GM18520 (cell line): ENCODE data around the gene PRM3.

Experiments used
- ATAC-seq: cut with Tn5 transposase; IDR thresholded peaks from one replicate; pipeline ENCODE4 v1.9.1; 2021; ENCODE audit not compliant: unreplicated experiment

PRM3 gene, protein sequence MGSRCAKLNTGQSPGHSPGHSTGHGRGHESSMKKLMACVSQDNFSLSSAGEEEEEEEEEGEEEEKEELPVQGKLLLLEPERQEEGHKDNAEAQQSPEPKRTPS

GRCh38 chr16:11272921-11273720 is at the start of gene PRM3:
TSS of gene PRM3 (minus strand) at chr16:11273629. CDS start at chr16:11273595, 34 bp downstream.
- ATAC-seq = no peak

- no peak for ATAC-seq
Observed at GRCh38 chr16:11322823-11323222, 49.4 kb upstream of the PRM3 start.

DNA sequence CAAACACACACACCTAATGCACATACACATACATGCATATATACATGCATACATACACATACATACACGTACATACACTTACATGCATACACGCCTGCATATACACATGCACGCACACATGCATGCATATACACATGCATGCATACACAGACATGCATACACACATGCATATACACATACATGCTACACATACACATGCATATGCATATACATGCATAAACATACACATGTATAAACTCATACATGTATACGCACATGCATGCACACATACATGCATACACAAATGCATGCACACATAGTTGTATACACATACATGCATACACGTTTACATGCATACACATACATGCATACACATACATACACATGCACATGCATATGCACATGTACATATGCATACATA is 48.2 kb upstream of the PRM3 start:
- ATAC-seq = no peak

DNA sequence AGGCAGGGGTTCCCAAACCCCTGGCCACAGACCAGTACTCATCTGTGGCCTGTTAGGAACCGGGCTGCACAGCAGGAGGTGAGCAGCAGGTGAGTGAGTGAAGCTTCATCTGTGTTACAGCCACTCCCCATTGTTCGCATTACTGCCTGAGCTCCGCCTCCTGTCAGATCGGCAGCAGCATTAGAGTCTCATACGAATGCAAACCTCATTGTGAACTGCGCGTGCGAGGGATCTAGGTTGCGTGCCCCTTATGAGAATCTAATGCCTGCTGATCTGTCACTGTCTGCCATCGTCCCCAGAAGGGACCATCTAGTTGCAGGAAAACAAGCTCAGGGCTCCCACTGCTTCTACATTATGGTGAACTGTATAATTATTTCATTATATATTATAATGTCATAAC is 46.7 kb upstream of the PRM3 start:
- no peak for ATAC-seq

DNA sequence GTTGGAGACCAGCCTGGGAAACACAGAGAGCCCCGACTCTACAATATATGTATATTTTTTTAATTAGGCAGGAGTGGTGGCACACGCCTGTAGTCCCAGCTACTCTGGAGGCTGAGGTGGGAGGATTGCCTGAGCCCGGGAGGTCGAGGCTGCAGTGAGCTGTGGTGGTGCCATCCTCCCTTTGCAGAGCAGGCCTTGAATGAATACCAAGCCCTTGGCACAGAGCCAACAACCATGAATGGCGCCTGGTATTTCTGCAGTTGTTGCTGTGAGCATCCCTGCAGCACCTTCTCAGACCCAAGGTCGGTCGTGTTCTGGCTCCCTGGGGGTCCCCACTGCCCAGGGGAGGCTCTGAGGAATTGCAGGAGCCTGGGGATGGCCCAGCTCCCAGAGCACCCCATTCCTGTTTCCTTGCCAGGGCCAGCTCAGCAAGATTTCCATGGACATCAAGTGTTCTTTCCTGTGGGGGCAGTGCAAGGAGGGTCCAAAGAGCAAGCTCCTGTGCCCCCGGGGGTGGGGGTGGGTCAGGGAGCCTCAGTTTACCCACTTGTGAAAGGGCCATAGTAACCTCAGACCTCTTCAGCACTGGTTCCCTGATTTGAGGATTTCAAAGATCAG is 46.2 kb upstream of the PRM3 start:
- no peak for ATAC-seq

- ATAC-seq = no peak
Observed at GRCh38 chr16:11318817-11319216, 45.4 kb upstream of the PRM3 start.

DNA sequence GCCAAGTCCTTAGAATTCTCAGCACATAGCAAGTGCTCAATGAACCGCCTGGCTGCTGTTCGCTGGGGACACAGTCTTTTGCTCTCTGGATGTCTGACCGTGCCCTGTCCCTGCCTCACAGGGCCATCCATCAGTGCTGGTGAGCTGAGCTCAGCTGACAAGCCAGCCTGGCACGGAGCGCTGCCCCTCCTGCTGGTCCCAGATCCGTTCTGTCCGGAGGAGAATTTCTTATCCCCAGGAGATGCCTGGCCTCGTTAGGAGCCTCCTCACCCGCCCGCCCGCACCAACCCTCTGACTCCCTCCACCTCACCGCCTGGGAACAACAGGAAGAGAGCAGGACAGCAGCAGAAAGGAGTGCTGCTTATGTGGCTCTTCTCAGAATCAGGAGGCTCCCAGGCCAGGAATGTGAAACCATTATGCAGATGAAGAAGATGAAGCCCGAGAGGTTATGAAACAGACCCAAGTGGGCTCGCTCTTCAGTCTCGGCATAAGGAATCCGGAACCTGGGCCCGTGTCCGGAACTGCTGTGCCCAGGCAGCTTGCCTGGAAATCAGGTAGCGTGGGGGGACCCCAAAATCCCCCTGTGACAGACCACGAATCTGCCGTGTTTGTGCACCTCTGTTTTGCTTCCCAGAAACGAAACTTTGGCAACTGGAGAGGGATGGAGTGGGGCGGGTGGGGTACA is 43.0 kb upstream of the PRM3 start:
- no peak for ATAC-seq

DNA sequence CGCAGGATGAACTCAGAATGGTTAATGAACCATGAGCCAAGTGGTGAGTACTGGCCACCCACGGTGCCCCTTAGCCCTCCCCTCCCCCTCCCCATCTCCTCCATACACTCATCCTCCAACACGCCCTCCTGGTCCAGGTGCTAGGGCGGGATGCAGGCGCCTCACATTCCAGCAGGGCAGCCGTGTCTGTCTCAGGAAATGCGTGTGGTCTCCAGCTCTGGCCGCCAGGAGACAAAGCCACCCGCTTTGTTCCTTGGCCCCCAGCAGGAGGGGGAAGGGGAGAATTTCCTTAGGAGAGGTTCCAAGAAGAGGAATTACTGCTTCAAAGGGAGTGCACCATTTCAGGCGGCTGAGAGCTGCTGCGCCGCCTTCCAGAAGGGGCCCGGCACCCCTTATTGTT is 42.1 kb upstream of the PRM3 start:
- ATAC-seq = no peak

- ATAC-seq = no peak
Observed at GRCh38 chr16:11314309-11314894, 41.0 kb upstream of the PRM3 start.

- ATAC-seq = no peak
Observed at GRCh38 chr16:11313493-11314308, 40.3 kb upstream of the PRM3 start.

DNA sequence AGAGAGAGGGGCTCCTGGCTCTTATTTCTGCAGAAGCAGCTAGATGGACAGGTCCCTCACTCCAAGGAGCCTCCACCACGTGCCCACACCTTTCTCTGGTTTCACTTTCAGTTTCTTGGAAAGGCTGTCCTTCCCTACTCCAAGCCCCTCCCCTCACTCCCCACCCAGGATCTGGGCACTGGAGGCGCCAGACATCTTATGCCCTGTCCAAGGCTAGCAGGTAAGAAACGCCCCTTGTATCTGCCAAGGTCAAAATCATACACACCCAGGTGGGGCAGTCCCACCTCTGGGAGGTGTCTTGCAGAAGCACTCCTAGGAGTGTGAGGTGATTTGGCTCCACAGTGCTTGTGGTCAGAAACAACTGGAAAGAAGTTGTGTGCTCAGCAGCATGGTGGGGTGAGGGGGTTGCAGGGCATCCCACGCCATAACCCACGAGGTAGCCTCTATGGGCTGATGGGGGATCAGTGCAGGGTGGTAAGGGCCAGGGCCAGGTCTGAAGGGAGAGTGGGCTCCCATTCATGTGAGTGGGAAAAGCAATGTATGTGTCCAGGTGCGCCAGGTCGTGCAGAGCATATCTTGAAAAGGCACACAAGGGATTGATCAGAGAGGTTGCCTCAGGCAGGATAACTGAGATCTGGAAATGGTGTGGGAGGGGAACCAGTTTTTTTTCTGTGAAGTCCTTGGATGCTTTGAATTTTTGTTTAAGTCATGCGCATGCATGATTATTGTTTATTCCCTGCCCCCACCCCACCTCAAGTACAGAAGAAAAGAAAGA is 39.5 kb upstream of the PRM3 start:
- no peak for ATAC-seq

DNA sequence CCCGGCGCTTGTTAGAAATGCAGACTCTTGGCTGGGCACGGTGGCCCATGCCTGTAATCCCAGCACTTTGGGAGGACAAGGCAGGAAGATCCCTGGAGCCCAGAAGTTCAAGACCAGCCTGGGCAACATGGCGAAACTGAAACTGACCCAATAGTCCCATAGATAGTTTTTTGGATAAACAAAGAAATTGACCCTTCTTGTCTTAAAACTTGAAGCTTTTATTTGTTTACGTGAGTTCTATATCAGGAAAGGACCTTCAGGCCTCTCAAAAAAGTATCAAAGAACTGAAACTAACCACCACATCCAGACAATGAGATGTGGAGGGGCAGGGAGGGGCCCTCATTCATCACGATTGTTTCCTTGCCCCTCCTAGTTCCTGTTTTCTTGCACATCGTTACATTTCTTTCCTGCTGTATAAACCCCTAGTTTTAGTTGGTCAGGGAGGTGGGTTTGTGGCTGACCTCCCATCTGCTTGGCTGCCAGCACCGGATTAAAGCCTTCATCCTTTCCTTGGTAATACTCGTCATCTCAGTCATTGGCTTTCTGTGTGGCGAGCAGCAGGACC is 37.6 kb upstream of the PRM3 start:
- peak; percentile 30 for ATAC-seq

- no peak for ATAC-seq
Observed at GRCh38 chr16:11310634-11310977, 37.2 kb upstream of the PRM3 start.

DNA sequence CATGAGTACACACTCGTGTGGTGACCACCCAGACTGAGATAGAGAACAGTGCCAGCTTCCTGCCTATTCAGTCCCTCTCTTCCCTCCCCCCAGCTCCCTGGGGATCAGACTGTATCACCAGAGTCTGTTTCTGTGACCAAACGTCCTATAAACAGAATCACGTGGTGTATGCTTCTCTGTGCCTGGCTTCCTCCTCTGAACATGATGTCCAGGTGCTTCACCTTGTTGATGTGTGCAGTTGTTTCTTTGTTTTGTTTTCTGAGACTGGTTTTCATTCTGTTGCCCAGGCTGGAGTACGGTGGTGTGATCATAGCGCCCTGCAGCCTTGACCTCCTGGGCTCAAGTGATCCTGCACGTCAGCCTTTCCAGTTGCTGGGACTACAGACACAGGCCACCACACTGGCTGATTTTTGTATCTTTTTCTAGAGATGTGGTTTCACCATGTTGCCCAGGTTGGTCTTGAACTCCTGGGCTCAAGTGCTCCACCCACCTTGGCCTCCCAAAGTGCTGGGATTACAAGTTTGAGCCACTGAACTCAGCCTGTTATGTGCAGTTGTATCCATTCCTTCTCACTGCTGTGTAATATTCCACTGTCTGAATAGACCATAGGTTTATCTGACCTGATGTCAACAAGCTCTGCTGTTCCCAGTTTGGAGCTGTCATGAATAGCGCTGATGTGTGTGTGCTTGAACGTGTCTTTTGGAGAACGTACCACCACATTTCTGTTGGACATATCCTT is 36.6 kb upstream of the PRM3 start:
- ATAC-seq = peak; percentile 37

DNA sequence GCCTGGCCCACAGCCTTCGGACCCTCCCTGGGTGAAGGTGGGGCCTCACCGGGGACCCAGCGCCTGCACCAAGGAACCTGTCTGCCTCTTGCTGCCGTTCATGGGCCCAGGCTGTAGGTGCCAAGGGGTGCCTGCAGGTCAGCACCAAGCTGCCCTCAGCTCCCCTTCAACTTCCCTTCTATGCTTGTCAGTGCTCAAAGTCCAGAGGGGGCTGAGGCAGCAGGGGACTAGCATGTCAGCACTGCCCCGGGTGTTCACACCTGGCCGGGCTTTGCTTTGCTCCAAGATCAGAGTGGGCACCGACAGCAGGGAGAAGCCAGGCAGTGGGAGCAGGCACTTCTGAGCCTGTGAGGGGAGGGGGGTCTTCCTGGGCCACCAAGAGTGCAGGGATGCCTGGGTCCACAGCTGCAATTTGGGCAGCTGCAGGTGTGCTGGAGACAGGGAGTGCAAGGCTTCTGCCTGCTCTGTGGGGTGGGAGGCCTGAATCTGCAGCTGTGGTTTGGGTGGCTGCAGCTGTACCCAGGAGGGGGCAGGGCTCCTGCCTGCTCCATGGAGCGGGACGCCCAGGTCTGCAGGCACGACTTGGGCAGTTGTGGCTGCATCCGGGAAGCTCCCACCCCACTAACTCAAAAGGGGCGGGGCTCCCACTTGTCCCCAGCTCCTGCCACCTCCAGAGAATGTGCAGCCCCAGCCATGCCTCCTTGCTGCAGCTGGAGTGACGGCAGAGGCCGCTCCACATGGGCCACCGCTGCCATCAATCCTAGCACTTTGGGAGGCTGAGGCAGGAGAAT is 35.3 kb upstream of the PRM3 start:
- no peak for ATAC-seq

DNA sequence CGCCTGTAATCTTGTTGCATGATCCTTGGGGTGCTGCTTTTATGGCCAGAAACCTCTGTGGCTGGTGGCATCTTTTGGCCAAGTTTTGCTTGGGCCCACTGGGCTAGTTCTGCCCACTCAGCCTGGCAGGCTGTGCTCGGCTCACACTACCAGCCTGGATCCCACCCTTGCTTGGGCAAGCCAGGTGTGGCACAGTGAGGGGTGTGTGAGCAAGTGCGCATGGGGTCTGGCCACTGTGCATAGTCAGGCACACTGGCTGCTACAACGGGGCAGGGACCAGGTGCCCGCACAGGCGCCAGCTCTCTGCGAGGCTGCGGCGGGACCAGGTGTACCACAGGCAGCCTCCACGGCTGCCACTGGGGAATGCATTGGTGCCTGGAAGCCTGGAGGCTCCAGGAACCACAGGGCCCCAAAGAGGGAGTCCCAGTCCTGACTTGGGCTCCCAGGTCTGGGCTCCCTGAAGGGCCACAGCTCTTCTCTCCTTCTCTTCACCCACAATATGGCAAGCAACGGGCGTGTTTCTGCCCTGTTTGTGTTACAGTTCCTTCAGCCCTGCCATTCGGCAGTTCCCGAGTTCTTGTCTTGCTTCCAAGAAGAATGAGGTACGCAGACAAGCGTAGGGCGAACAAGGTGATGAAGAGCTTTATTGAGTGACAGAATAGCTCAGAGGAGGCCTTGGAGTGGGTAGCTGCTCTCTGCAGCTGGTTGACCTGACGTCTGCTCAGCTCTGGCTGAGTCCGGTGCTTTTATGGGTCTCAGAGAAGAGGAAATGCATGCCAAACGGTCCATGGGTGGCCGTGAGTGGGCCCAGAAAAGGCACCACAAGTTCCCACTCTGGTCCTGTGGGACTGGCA is 34.4 kb upstream of the PRM3 start:
- no peak for ATAC-seq

DNA sequence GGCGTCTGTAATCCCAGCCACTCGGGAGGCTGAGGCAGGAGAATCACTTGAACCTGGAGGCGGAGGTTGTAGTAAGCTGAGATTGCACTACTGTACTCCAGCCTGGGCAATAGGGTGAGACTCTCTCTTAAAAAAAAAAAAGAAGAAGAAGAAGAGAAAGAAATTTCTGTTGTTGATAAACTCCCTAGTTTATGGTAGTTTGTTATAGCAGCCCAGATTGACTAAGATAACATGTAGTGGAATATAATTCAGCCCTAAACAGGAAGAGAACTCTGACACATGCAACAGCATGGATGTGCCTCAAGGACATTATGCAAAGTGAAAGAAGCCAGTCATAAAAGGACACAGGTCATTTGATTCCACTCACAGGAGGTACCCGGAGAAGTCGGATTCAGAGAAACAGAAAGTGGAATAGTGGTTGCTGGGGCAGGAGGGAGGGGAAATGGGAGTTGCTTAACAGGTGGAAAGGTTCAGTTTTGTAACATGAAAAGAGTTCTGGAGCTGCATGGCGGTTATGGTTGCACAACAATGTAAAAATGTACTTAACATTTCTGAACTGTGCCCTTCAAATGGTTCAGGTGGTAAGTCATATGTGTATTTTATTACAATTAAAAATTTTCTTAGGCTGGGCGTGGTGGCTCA is 33.7 kb upstream of the PRM3 start:
- ATAC-seq = no peak
